Loucy (cell line): ENCODE measurements around the gene WASF2.

Experiments used
- H2AFZ ChIP-seq: fragments of 200-600 bp; sonication (generic); 2 replicates; pipeline ENCODE4 v1.6.0; 2016; ENCODE audit warnings: antibody characterized with exemption, mild to moderate bottlenecking, low read length, moderate library complexity
- H3F3A ChIP-seq: fragments of 200-600 bp; 2 replicates; pipeline ENCODE4 v1.6.0; 2016; ENCODE audit warnings: antibody characterized with exemption, low read depth, mild to moderate bottlenecking
- H3K27me3 ChIP-seq: fragments of 200-600 bp; sonication (generic); 2 replicates; pipeline ENCODE4 v1.6.1; 2014; ENCODE audit warnings: low read length, mild to moderate bottlenecking; ENCODE audit not compliant: insufficient read depth, poor library complexity, severe bottlenecking
- H3K36me3 ChIP-seq: fragments of 200-600 bp; sonication (generic); 2 replicates; pipeline ENCODE4 v1.6.1; 2016; ENCODE audit warnings: low read length; ENCODE audit not compliant: insufficient read depth
- H3K4me1 ChIP-seq: fragments of 200-600 bp; sonication (generic); 2 replicates; pipeline ENCODE4 v1.5.1; 2014; ENCODE audit warnings: low read length, mild to moderate bottlenecking; ENCODE audit not compliant: insufficient read depth, poor library complexity, severe bottlenecking
- H3K4me2 ChIP-seq: fragments of 200-600 bp; sonication (generic); 2 replicates; pipeline ENCODE4 v1.6.0; 2014; ENCODE audit warnings: antibody characterized with exemption, low read length, low read depth, mild to moderate bottlenecking; ENCODE audit not compliant: poor library complexity, severe bottlenecking
- H3K4me3 ChIP-seq: fragments of 200-600 bp; sonication (generic); 2 replicates; pipeline ENCODE4 v1.5.1; 2014; ENCODE audit warnings: low read length, mild to moderate bottlenecking, mixed read lengths; ENCODE audit not compliant: poor library complexity, severe bottlenecking
- H3K79me2 ChIP-seq: fragments of 200-600 bp; sonication (generic); 2 replicates; pipeline ENCODE4 v1.6.1; 2014; ENCODE audit warnings: low read length; ENCODE audit not compliant: insufficient read depth
- H3K9ac ChIP-seq: fragments of 200-600 bp; sonication (generic); 2 replicates; pipeline ENCODE4 v1.6.0; 2014; ENCODE audit warnings: mild to moderate bottlenecking, low read depth, low read length, moderate library complexity; ENCODE audit not compliant: poor library complexity, severe bottlenecking
- H3K9me2 ChIP-seq: fragments of 200-600 bp; sonication (generic); replicated peaks from 2 replicates; pipeline ENCODE4 v1.6.1; 2016; ENCODE audit warnings: low read depth, low read length, mixed read lengths
- H3K9me3 ChIP-seq: fragments of 200-600 bp; sonication (generic); 2 replicates; pipeline ENCODE4 v1.6.1; 2014; ENCODE audit warnings: mild to moderate bottlenecking, antibody characterized with exemption, low read length, low read depth; ENCODE audit not compliant: insufficient read depth
- H4K20me1 ChIP-seq: fragments of 200-600 bp; sonication (generic); 2 replicates; pipeline ENCODE4 v1.6.0; 2014; ENCODE audit warnings: antibody characterized with exemption, low read length, mild to moderate bottlenecking; ENCODE audit not compliant: insufficient read depth, poor library complexity, severe bottlenecking
- EZH2phosphoT487 ChIP-seq: fragments of 200-600 bp; IDR thresholded peaks from 2 replicates; pipeline ENCODE4 v1.6.1; 2018; ENCODE audit warnings: antibody characterized with exemption, mild to moderate bottlenecking, moderate library complexity, borderline replicate concordance
- TF ChIP-seq, protein P1 (sequence below): fragments of 200-600 bp; sonication (generic); conservative IDR thresholded peaks from 2 replicates; pipeline ENCODE4 v1.5.1; 2014; ENCODE audit warnings: mild to moderate bottlenecking, antibody characterized with exemption, low read length

Gene WASF2

DNA sequence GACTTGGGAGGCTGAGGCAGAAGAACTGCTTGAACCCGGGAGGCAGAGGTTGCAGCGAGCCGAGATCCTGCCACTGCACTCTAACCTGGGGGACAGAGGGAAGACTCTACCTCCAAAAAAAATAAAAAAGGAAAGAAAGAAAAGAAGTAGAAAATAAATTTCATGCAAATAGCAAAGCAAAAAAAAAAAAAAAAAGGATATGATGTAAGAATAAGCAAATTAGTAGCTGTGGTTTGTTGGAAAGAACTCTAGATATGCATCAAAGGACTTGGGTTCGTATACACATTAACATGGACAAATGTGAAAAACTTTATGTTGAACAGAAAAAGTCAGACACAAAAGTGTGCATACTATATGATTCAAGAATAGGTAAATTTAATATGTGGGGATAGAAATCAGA is 11.9 kb downstream of the WASF2 start:
- no peaks in the 10 kb centered on the region for H3K9me3 ChIP-seq
- peaks cover 52% of the 10 kb centered on the region for H4K20me1 ChIP-seq
- no peaks in the 10 kb centered on the region for H3F3A ChIP-seq
- peak overlapping the region; percentile 32 for H3K4me2 ChIP-seq
- no peaks in the 10 kb centered on the region for H3K36me3 ChIP-seq
- H3K4me1 ChIP-seq, result peaks cover 23% of the 10 kb centered on the region
- H2AFZ ChIP-seq, result no peak overlapping the region
- TF ChIP-seq, protein P1, sequence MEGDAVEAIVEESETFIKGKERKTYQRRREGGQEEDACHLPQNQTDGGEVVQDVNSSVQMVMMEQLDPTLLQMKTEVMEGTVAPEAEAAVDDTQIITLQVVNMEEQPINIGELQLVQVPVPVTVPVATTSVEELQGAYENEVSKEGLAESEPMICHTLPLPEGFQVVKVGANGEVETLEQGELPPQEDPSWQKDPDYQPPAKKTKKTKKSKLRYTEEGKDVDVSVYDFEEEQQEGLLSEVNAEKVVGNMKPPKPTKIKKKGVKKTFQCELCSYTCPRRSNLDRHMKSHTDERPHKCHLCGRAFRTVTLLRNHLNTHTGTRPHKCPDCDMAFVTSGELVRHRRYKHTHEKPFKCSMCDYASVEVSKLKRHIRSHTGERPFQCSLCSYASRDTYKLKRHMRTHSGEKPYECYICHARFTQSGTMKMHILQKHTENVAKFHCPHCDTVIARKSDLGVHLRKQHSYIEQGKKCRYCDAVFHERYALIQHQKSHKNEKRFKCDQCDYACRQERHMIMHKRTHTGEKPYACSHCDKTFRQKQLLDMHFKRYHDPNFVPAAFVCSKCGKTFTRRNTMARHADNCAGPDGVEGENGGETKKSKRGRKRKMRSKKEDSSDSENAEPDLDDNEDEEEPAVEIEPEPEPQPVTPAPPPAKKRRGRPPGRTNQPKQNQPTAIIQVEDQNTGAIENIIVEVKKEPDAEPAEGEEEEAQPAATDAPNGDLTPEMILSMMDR, result no peak
- TF ChIP-seq EZH2phosphoT487, result no peak
- H3K79me2 ChIP-seq, result peaks cover 97% of the 10 kb centered on the region
- no peaks in the 10 kb centered on the region for H3K9me2 ChIP-seq
- H3K4me3 ChIP-seq, result no peak overlapping the region
- no peak overlapping the region for H3K9ac ChIP-seq
- H3K27me3 ChIP-seq, result no peaks in the 10 kb centered on the region

DNA sequence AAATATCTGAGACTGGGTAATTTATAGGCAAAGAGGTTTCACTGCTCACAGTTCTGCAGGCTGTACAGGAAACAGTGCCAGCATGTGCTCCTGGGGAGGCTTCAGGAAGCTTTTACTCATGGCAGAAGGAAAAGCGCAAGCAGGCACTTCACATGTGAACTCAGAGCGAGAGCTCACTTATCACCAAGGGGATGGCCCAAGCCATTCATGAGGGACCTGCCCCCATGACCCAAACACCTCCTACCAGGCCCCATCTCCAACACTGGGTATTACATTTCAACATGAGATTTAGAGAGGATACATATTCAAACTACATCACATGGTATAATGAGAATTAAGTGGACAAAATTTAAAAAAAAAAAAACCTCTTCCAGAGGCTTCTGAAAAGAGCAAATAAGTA is 13.7 kb downstream of the WASF2 start:
- Histone ChIP-seq H3K4me2 (no peak overlapping the region), H3K27me3 (no peaks in the 10 kb centered on the region)

DNA sequence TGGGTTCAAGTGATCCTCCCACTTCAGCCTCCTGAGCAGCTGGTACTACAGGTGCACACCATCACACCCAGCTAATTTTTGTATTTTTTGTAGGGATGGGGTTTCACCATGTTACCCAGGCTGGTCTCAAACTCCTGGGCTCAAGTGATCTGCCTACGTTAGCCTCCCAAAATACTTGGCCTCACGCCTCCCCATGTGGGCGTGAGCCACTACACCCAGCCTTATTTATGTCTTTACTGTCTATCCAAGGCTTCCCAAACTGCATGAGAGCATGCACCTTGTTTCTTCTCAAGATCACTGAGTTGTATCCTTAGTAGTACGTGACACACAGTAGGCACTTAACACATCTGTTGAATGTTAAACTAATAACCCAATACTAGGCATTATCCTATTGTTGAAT is 14.2 kb downstream of the WASF2 start:
- H3K9me3 ChIP-seq, result no peaks in the 10 kb centered on the region
- H3F3A ChIP-seq, result no peaks in the 10 kb centered on the region
- no peak overlapping the region for H2AFZ ChIP-seq
- H4K20me1 ChIP-seq, result peaks cover 58% of the 10 kb centered on the region
- H3K9ac ChIP-seq, result no peak overlapping the region
- no peak overlapping the region for H3K4me3 ChIP-seq
- no peaks in the 10 kb centered on the region for H3K9me2 ChIP-seq
- H3K27me3 ChIP-seq, result no peaks in the 10 kb centered on the region
- no peak overlapping the region for H3K4me2 ChIP-seq
- peaks cover 11% of the 10 kb centered on the region for H3K4me1 ChIP-seq
- no peaks in the 10 kb centered on the region for H3K36me3 ChIP-seq
- H3K79me2 ChIP-seq, result peaks cover 97% of the 10 kb centered on the region
- TF ChIP-seq, protein P1, result no peak
- TF ChIP-seq EZH2phosphoT487, result no peak

More for the DNA sequence above, 13.7 kb downstream of the WASF2 start:
- Histone ChIP-seq H3F3A (no peaks in the 10 kb centered on the region), H3K79me2 (peaks cover 97% of the 10 kb centered on the region), H3K9me3 (no peaks in the 10 kb centered on the region), H3K4me1 (peaks cover 11% of the 10 kb centered on the region), H2AFZ (no peak overlapping the region), H3K9me2 (no peaks in the 10 kb centered on the region), H3K9ac (no peak overlapping the region), H3K4me3 (no peak overlapping the region), H4K20me1 (peaks cover 57% of the 10 kb centered on the region), H3K36me3 (no peaks in the 10 kb centered on the region)
- TF ChIP-seq EZH2phosphoT487, result no peak
- TF ChIP-seq, protein P1, result no peak
